HTERT RPE-1 (cell line): ENCODE data around the gene ZFP62.
"Not testable (repeated sequence)": the region's sequence is repeated elsewhere in the genome, so short reads cannot be mapped to it uniquely, and the experiment has no call there.

Source experiments
- in situ Hi-C: fragments of 300-500 bp; cut with MboI; formaldehyde crosslinking; loops from 4 replicates; pipeline ENCODE4 v1.14.3; 2020; ENCODE audit warnings: low sequenced_read_pairs

The ZFP62 gene

GRCh38 chr5:180831139-180832093 is 29.7 kb downstream of the ZFP62 start:
- in situ Hi-C loops = no loop called here

- in situ Hi-C loops = no loop called here
Measured at GRCh38 chr5:180830253-180831138, 30.6 kb downstream of the ZFP62 start.

- in situ Hi-C loops = no loop called here
Measured at GRCh38 chr5:180829726-180830125, 31.4 kb downstream of the ZFP62 start.

GRCh38 chr5:180828756-180829531 is 32.1 kb downstream of the ZFP62 start:
- in situ Hi-C loops = not testable (repeated sequence)

GRCh38 chr5:180827374-180827773 is 33.7 kb downstream of the ZFP62 start:
- in situ Hi-C loops = not testable (repeated sequence)

- in situ Hi-C loops = no loop called here
Measured at GRCh38 chr5:180825768-180826525, 35.1 kb downstream of the ZFP62 start.

GRCh38 chr5:180824630-180825476 is 36.2 kb downstream of the ZFP62 start:
- in situ Hi-C loops = no loop called here

- in situ Hi-C loops = no loop called here
Measured at GRCh38 chr5:180823940-180824629, 37.0 kb downstream of the ZFP62 start.

GRCh38 chr5:180823346-180823745 is 37.7 kb downstream of the ZFP62 start:
- in situ Hi-C loops = no loop called here

GRCh38 chr5:180821538-180821937 is 39.5 kb downstream of the ZFP62 start:
- in situ Hi-C loops = no loop called here

- in situ Hi-C loops = no loop called here
Measured at GRCh38 chr5:180820788-180821321, 40.2 kb downstream of the ZFP62 start.

- in situ Hi-C loops = no loop called here
Measured at GRCh38 chr5:180818677-180819341, 42.3 kb downstream of the ZFP62 start.

- in situ Hi-C loops = no loop called here
Measured at GRCh38 chr5:180817893-180818674, 43.0 kb downstream of the ZFP62 start.

- in situ Hi-C loops = no loop called here
Measured at GRCh38 chr5:180816608-180817534, 44.2 kb downstream of the ZFP62 start.

GRCh38 chr5:180815293-180815917 is 45.7 kb downstream of the ZFP62 start:
- in situ Hi-C loops = no loop called here

GRCh38 chr5:180813420-180813819 is 47.7 kb downstream of the ZFP62 start:
- in situ Hi-C loops = no loop called here
